ENCODE data around the gene PKDCC. TPM values are rescaled to one million over a fixed set of nuclear protein-coding genes. Genes with fewer than 3 reads are reported as not detected.

PKDCC gene
- total RNA-seq, 1 donor from 2014 or later, result 210 TPM

- Histone ChIP-seq H3K27me3 (no peaks in the 10 kb centered on the region), H3K27ac (peak overlapping the region; percentile 40 to 47), H3K4me3 (no peak overlapping the region), H3K4me1 (peaks cover 7 to 31% of the 10 kb centered on the region in 2 donors), H3K36me3 (no peaks in the 10 kb centered on the region), H3K9me3 (no peaks in the 10 kb centered on the region)
- DNase-seq (ENCODE audit: low spot score in 2 of 2), result no peak
- no peak for TF ChIP-seq CTCF (IDR thresholded peaks at IDR 0.05)
- intact Hi-C loops (cut with DNase I), result no loop called here
Measured at GRCh38 chr2:42067521-42067920, 19.7 kb downstream of the PKDCC start.

- H3K4me1 ChIP-seq, result peaks cover 6 to 20% of the 10 kb centered on the region in 2 donors
Measured at GRCh38 chr2:42068571-42069178, 20.9 kb downstream of the PKDCC start.

GRCh38 chr2:42069568-42069967 is 21.7 kb downstream of the PKDCC start:
- intact Hi-C loops (cut with DNase I), result no loop called here
- H3K9me3 ChIP-seq, result no peaks in the 10 kb centered on the region
- H3K36me3 ChIP-seq, result no peaks in the 10 kb centered on the region
- no peak overlapping the region for H3K27ac ChIP-seq
- peaks cover 0 to 14% of the 10 kb centered on the region in 2 donors for H3K4me1 ChIP-seq
- H3K4me3 ChIP-seq, result no peak overlapping the region
- no peaks in the 10 kb centered on the region for H3K27me3 ChIP-seq
- no peak for DNase-seq (ENCODE audit: low spot score in 2 of 2)
- no peak for TF ChIP-seq CTCF (IDR thresholded peaks at IDR 0.05)

More at GRCh38 chr2:42068571-42069178, 20.9 kb downstream of the PKDCC start:
- Histone ChIP-seq H3K27ac (no peak overlapping the region), H3K9me3 (no peaks in the 10 kb centered on the region), H3K27me3 (no peaks in the 10 kb centered on the region), H3K36me3 (no peaks in the 10 kb centered on the region), H3K4me3 (no peak overlapping the region)
- no peak for TF ChIP-seq CTCF (IDR thresholded peaks at IDR 0.05)
- intact Hi-C loops (cut with DNase I), result no loop called here
- no peak for DNase-seq (ENCODE audit: low spot score in 2 of 2)

GRCh38 chr2:42071791-42072190 is 24.0 kb downstream of the PKDCC start:
- no peaks in the 10 kb centered on the region for H3K36me3 ChIP-seq
- H3K27me3 ChIP-seq, result no peaks in the 10 kb centered on the region
- no peak for TF ChIP-seq CTCF (IDR thresholded peaks at IDR 0.05)
- H3K9me3 ChIP-seq, result no peaks in the 10 kb centered on the region
- peaks cover 0 to 10% of the 10 kb centered on the region in 2 donors for H3K4me1 ChIP-seq
- DNase-seq (ENCODE audit: low spot score in 2 of 2), result no peak
- H3K27ac ChIP-seq, result no peak overlapping the region
- intact Hi-C loops (cut with DNase I), result no loop called here
- no peak overlapping the region for H3K4me3 ChIP-seq

GRCh38 chr2:42072349-42073118 is 24.7 kb downstream of the PKDCC start:
- Histone ChIP-seq H3K4me3 (no peak overlapping the region), H3K9me3 (no peaks in the 10 kb centered on the region), H3K36me3 (no peaks in the 10 kb centered on the region), H3K4me1 (peaks cover 0 to 6% of the 10 kb centered on the region in 2 donors), H3K27me3 (no peaks in the 10 kb centered on the region), H3K27ac (no peak overlapping the region)
- DNase-seq (ENCODE audit: low spot score in 2 of 2), result no peak
- TF ChIP-seq CTCF (IDR thresholded peaks at IDR 0.05), result no peak
- intact Hi-C loops (cut with DNase I), result no loop called here

Measured in ascending aorta (tissue), 2 donors.